Heart left ventricle (tissue), 16 donors: ENCODE measurements around the gene TTC23L. TPM values are rescaled to one million over a fixed set of nuclear protein-coding genes. Genes with fewer than 3 reads are reported as not detected.

ENCODE experiments used
- ATAC-seq, 4 donors: fragments of 200-7000 bp; cut with Tn5 transposase; one replicate each; pipeline ENCODE4 v1.9.1; 2020 to 2022; ENCODE audit warnings: moderate library complexity in 4 of 4, mild to moderate bottlenecking in 3 of 4, moderate number of reproducible peaks in 1 of 4
- DNase-seq, 5 donors: peaks; one replicate each; pipeline ENCODE4 v3.0.0-alpha.2; 2020
- H3K27ac ChIP-seq, 12 donors: fragments of 200-600 bp; sonication (generic) in 4 of 12; one replicate each; pipeline versions ENCODE4 v1.5.0 to v1.8.0; 2016 to 2022; ENCODE audit warnings: mild to moderate bottlenecking in 2 of 12
- H3K27me3 ChIP-seq, 9 donors: fragments of 200-600 bp; sonication (generic) in 2 of 9; one replicate each; pipeline versions ENCODE4 v1.5.1 to v1.8.0; 2016 to 2022; ENCODE audit warnings: mild to moderate bottlenecking in 3 of 9
- H3K36me3 ChIP-seq, 9 donors: fragments of 200-600 bp; sonication (generic) in 2 of 9; one replicate each; pipeline versions ENCODE4 v1.5.0 to v1.8.0; 2018 to 2022; ENCODE audit warnings: mild to moderate bottlenecking in 2 of 9
- H3K4me1 ChIP-seq, 12 donors: fragments of 200-600 bp; sonication (generic) in 4 of 12; one replicate each; pipeline versions ENCODE4 v1.5.0 to v1.8.0; 2016 to 2022; ENCODE audit warnings: mild to moderate bottlenecking in 3 of 12
- H3K4me3 ChIP-seq, 12 donors: fragments of 200-600 bp; sonication (generic) in 4 of 12; one replicate each; pipeline versions ENCODE4 v1.5.0 to v1.8.0; 2017 to 2022; ENCODE audit warnings: mild to moderate bottlenecking in 9 of 12, moderate library complexity in 4 of 12
- H3K9me3 ChIP-seq, 12 donors: fragments of 200-600 bp; sonication (generic) in 4 of 12; one replicate each; pipeline versions ENCODE4 v1.5.0 to v1.8.0; 2016 to 2022; ENCODE audit warnings: mild to moderate bottlenecking in 1 of 12
- POLR2A ChIP-seq, 2 donors: fragments of 450-650 bp; IDR thresholded peaks; one replicate each; pipeline ENCODE4 v1.6.1; 2017; ENCODE audit warnings: antibody characterized with exemption in 2 of 2, mild to moderate bottlenecking in 2 of 2, moderate library complexity in 2 of 2
- WGBS, 4 donors: extraction: QIAGEN DNeasy Blood & Tissue Kit in 2 of 4; methylation state at CpG; one replicate each; pipeline versions ENCODE4 v1.1.5 to v1.1.7; 2013 to 2018; 5-methylcytosine and 5-hydroxymethylcytosine counted together
- intact Hi-C, 10 donors: fragments of 100-400 bp; cut with DNase I; formaldehyde crosslinking; loops; one replicate each; pipeline versions ENCODE4 v1.11.1 to v1.14.2; 2022
- polyA plus RNA-seq, 2 donors: library from polyadenylated mRNA; stranded (reverse); fragments of 200-250 nt; gene quantifications; one replicate each; pipeline ENCODE4 v1.2.3, GENCODE V29; 2013
- total RNA-seq, 9 donors: library from RNA; depleted of rRNA in 2 of 9; stranded (reverse); fragments of >200 nt in 2 of 9; fragmentation: NEBNext Ultra II Directional in 3 of 9; extraction: Animal tissue kit (Norgen Biotek cat#: 25700) in 3 of 9; gene quantifications; one replicate each; pipeline versions ENCODE4 v1.1.0 to v1.2.4, GENCODE V29; 2016 to 2023
- TF ChIP-seq, protein P1 (sequence below), 12 donors: fragments of 200-600 bp; sonication (generic) in 4 of 12; IDR thresholded peaks; one replicate each; pipeline versions ENCODE4 v1.5.0 to v1.8.0; 2018 to 2022; ENCODE audit warnings: antibody characterized with exemption in 12 of 12, mild to moderate bottlenecking in 5 of 12
- donor health status: ischemic (EF 13 %, LVEDD 7.1; RV severe dilation, severe dysfunction).
- donor health status: healthy with polysubstance abuse.
- donor health status: DM: no; HTN: yes; CAD: no.
- donor health status: DM: no; HTN: no; CAD: no.
- donor health status: ischemic (EF 25% LVEDD 6.9; RV normal size, moderate dysfunction).
- donor health status: ischemic (EF 25% LVEDD 5.7; RV mildly dilated, moderate dysfunction).
- donor health status: healthy.
- donor health status: DM: yes; HTN: yes; CAD: no.
- donor health status: ischemic (EF 35%, LVEDD 5.7; RV mildly dilated, moderate dysfunction).
- donor health status: nonischemic (EF 11% LVEDD 7.7; RV severe dilation, severe dysfunction).
- donor health status: DM: yes; HTN: yes; CAD: no.
- donor health status: PGD.
- donor health status: ischemic (EF 29% LVEDD 5.4; RV normal size, mild dysfunction).
- donor health status: nonischemic (EF 23%, LVEDD 6.1; RV moderate dilation, normal function).

Gene TTC23L
- total and polyA plus RNA-seq, 11 donors: 0.06 to 0.69 TPM; not detected in 9

DNA sequence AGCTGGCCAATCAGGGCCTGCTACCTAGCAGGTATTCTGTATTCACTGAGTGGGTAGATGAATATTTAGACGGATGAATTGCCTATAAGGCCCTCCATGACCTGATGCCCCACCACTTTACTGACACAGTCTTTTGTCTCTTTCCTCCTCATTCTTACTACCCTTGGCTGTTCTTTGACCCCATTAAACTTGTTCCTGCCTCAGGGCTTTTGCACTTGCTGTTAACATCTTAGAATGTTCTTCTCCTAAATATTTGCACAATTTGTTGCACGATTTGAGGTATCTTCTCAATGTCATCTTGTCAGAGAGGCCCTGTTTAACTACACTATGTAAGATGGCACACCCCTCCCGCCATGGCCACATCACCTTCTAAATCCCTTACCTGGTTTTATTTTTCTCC, 3.3 kb upstream of the TTC23L start:
- intact Hi-C loops: loop anchor here in 2 of 10 donors (10.0 kb wide), 2 partner anchors 59 to 181 kb away; partner anchors contain the start of gene RAI14 (in 1 of the 2)
- H3K4me3 ChIP-seq: no peak overlapping the region
- no peak overlapping the region for H3K27ac ChIP-seq
- H3K4me1 ChIP-seq: peaks cover 0 to 33% (median 7%) of the 10 kb centered on the region in 12 donors
- DNase-seq (no peak), ATAC-seq (no peak)
- no peaks in the 10 kb centered on the region for H3K9me3 ChIP-seq
- no peaks in the 10 kb centered on the region for H3K27me3 ChIP-seq
- TF ChIP-seq, protein P1, sequence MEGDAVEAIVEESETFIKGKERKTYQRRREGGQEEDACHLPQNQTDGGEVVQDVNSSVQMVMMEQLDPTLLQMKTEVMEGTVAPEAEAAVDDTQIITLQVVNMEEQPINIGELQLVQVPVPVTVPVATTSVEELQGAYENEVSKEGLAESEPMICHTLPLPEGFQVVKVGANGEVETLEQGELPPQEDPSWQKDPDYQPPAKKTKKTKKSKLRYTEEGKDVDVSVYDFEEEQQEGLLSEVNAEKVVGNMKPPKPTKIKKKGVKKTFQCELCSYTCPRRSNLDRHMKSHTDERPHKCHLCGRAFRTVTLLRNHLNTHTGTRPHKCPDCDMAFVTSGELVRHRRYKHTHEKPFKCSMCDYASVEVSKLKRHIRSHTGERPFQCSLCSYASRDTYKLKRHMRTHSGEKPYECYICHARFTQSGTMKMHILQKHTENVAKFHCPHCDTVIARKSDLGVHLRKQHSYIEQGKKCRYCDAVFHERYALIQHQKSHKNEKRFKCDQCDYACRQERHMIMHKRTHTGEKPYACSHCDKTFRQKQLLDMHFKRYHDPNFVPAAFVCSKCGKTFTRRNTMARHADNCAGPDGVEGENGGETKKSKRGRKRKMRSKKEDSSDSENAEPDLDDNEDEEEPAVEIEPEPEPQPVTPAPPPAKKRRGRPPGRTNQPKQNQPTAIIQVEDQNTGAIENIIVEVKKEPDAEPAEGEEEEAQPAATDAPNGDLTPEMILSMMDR (IDR thresholded peaks at IDR 0.05): no peak
- TF ChIP-seq POLR2A (IDR thresholded peaks at IDR 0.05): no peak
- peaks cover 0 to 8% (median 0%) of the 10 kb centered on the region in 9 donors for H3K36me3 ChIP-seq
- WGBS, 4 donors: 89 to 94% (median 94%) methylated on average over 3 of the region's 3 CpGs

DNA sequence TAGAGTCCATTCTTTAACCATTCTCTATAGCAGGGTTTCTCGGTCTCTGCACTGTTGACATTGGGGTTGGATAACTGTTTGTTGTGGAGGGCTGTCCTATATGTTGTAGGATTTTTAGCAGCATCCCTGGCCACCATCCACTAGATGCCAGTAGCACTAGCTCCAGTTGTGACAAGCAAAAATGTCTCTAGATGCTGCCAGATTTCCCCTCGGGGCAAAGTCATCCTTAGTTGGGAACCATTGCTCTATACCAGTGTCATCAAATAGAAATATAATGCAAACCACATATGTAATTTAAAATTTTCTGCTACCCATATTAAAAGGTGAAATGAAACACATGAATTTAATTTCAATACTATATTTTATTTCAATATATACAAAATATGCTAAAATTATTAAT, 2.9 kb downstream of the TTC23L start:
- 92 to 95% (median 95%) methylated on average over 2 of the region's 2 CpGs for WGBS, 4 donors
- Histone ChIP-seq H3K36me3 (no peaks in the 10 kb centered on the region), H3K27ac (no peak overlapping the region), H3K4me3 (no peak overlapping the region), H3K27me3 (no peaks in the 10 kb centered on the region), H3K4me1 (peaks cover 0 to 15% (median 5%) of the 10 kb centered on the region in 12 donors), H3K9me3 (no peaks in the 10 kb centered on the region)
- intact Hi-C loops: no loop called here
- no peak for ATAC-seq
- no peak for DNase-seq
- TF ChIP-seq, protein P1 (IDR thresholded peaks at IDR 0.05): no peak
- TF ChIP-seq POLR2A (IDR thresholded peaks at IDR 0.05): no peak

DNA sequence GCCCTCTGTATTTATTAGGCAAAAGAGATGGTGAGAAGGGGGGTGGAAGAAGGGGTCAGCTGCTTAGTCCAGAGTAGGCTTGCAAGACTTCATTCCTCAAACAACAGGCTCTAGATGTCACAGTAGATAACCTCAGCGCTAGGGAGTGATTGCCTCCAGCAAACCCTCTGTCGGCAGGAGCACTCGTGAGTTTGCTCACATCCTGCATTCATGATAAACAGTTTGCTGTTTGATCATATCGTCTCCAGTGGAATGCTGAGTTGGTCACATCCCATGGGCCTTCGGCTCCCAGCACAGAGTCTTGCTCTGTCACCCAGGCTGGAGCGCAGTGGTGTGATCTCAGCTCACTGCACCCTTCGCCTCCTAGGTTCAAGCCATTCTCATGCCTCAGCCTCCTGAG, 3.6 kb downstream of the TTC23L start:
- no peaks in the 10 kb centered on the region for H3K9me3 ChIP-seq
- WGBS, 4 donors: 83 to 88% (median 85%) methylated on average over 7 of the region's 7 CpGs
- TF ChIP-seq POLR2A (IDR thresholded peaks at IDR 0.05): no peak
- TF ChIP-seq, protein P1 (IDR thresholded peaks at IDR 0.05): no peak
- intact Hi-C loops: no loop called here
- no peak for DNase-seq
- no peaks in the 10 kb centered on the region for H3K36me3 ChIP-seq
- H3K4me1 ChIP-seq: peaks cover 0 to 15% (median 5%) of the 10 kb centered on the region in 12 donors
- no peak for ATAC-seq
- H3K27me3 ChIP-seq: no peaks in the 10 kb centered on the region
- H3K4me3 ChIP-seq: no peak overlapping the region
- H3K27ac ChIP-seq: no peak overlapping the region

DNA sequence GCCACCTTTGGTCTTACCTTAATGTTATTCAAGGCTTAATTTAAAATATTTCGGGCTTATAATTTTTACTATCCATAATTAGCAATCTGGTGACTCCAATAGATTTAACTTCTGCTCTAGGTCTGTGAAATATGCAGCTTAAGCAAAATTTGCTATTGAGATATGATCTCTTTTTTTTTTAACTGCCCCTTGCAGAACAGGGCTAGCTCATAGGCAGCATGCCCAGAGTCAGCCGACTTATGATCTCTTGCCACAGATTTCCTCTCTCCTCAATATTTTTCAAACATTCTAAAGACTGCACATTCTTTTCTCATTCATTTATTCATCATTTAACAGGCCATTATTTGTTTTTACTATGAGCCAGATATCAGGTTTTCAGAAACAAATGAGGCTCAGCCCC, 4.5 kb downstream of the TTC23L start:
- Histone ChIP-seq H3K27ac (no peak overlapping the region), H3K36me3 (no peaks in the 10 kb centered on the region), H3K9me3 (no peaks in the 10 kb centered on the region), H3K27me3 (no peaks in the 10 kb centered on the region), H3K4me3 (no peak overlapping the region), H3K4me1 (peaks cover 0 to 12% (median 5%) of the 10 kb centered on the region in 12 donors)
- 73 to 86% (median 83%) methylated on average over 2 of the region's 2 CpGs for WGBS, 4 donors
- DNase-seq: no peak
- ATAC-seq: no peak
- no peak for TF ChIP-seq POLR2A (IDR thresholded peaks at IDR 0.05)
- TF ChIP-seq, protein P1 (IDR thresholded peaks at IDR 0.05): no peak
- intact Hi-C loops: no loop called here
